BLaER1 treated with 17β-estradiol and CSF1 and Interleukin-3, amounts not matched to agents 10 nM and 100 nM (cell line): Measurements from ENCODE around the gene NMT1.
A peak's percentile ranks its signal among the peaks of the same experiment; 100 is the strongest.

ENCODE experiments used
- H3K27ac ChIP-seq, 11 experiments: shearing (Covaris generic); formaldehyde crosslinking; 2 replicates each; pipeline ENCODE4 v1.8.1; 2022
- H3K27me3 ChIP-seq, 11 experiments: shearing (Covaris generic); formaldehyde crosslinking; 2 replicates each; pipeline ENCODE4 v1.8.1; 2022
- H3K36me3 ChIP-seq, 11 experiments: shearing (Covaris generic); formaldehyde crosslinking; 2 replicates each; pipeline ENCODE4 v1.8.1; 2022
- H3K4me1 ChIP-seq, 10 experiments: shearing (Covaris generic); formaldehyde crosslinking; 2 replicates each; pipeline ENCODE4 v1.8.1; 2022
- H3K4me2 ChIP-seq, 11 experiments: shearing (Covaris generic); formaldehyde crosslinking; 2 replicates each; pipeline ENCODE4 v1.8.1; 2022
- H3K4me3 ChIP-seq, 10 experiments: shearing (Covaris generic); formaldehyde crosslinking; 2 replicates each; pipeline ENCODE4 v1.8.1; 2022
- H3K9ac ChIP-seq, 11 experiments: shearing (Covaris generic); formaldehyde crosslinking; 2 replicates each; pipeline ENCODE4 v1.8.1; 2022
- H3K9me3 ChIP-seq, 11 experiments: shearing (Covaris generic); formaldehyde crosslinking; replicated peaks in 1 of 11; 2 replicates each; pipeline ENCODE4 v1.8.1; 2022
- H4K20me1 ChIP-seq, 11 experiments: shearing (Covaris generic); formaldehyde crosslinking; 2 replicates each; pipeline ENCODE4 v1.8.1; 2022
- Cebpa-rat ChIP-seq, 11 experiments: shearing (Covaris generic); IDR thresholded peaks; 2 replicates each; pipeline ENCODE4 v1.8.1; 2022

NMT1 gene

GRCh38 chr17:45060797-45061605 lies at the start of gene NMT1:
Gene NMT1 (plus strand): TSS chr17:45061317. CDS start chr17:45061330, 13 bp downstream.
- H3K9ac ChIP-seq: peak within 1 kb of the TSS; percentile 89 to 98 (median 94)
- H3K27me3 ChIP-seq: no peaks in the 10 kb centered on the region
- H3K4me1 ChIP-seq: peaks cover 47 to 65% (median 57%) of the 10 kb centered on the region in 10 experiments
- peaks cover 0 to 21% (median 13%) of the 10 kb centered on the region in 11 experiments; a peak in 15 of 22 replicates for H3K36me3 ChIP-seq
- no peak for TF ChIP-seq Cebpa-rat (IDR thresholded peaks at IDR 0.05)
- H4K20me1 ChIP-seq: peaks cover 27 to 42% (median 37%) of the 10 kb centered on the region in 11 experiments; a peak in 21 of 22 replicates
- H3K4me3 ChIP-seq: peak within 1 kb of the TSS; percentile 71 to 84 (median 76)
- peak within 1 kb of the TSS; percentile 78 to 98 (median 95) for H3K27ac ChIP-seq
- H3K9me3 ChIP-seq: no peaks in the 10 kb centered on the region
- peak within 1 kb of the TSS; percentile 81 to 98 (median 96) for H3K4me2 ChIP-seq

- TF ChIP-seq Cebpa-rat (IDR thresholded peaks at IDR 0.05): no peak
- Histone ChIP-seq H3K27ac (no peak overlapping the region), H4K20me1 (0 out of 22 replicates have a peak, but pooled peaks cover 0 to 5% (median 0%) of the 10 kb centered on the region in 11 experiments), H3K36me3 (no peaks in the 10 kb centered on the region), H3K9me3 (no peaks in the 10 kb centered on the region), H3K27me3 (peaks cover 0 to 1% (median 0%) of the 10 kb centered on the region in 11 experiments; a peak in 3 of 22 replicates), H3K4me2 (no peak overlapping the region), H3K9ac (no peak overlapping the region), H3K4me3 (no peak overlapping the region), H3K4me1 (peaks cover 0 to 16% (median 4%) of the 10 kb centered on the region in 10 experiments; a peak in 9 of 20 replicates)
These were observed 49.4 kb upstream of the NMT1 start for GRCh38 chr17:45011767-45012166.

GRCh38 chr17:45013021-45013997 lies 47.8 kb upstream of the NMT1 start:
- Histone ChIP-seq H3K9me3 (no peaks in the 10 kb centered on the region), H4K20me1 (peaks cover 0 to 8% (median 6%) of the 10 kb centered on the region in 11 experiments; a peak in 12 of 22 replicates), H3K27me3 (peaks cover 9 to 16% (median 13%) of the 10 kb centered on the region in 11 experiments), H3K4me2 (no peak overlapping the region), H3K9ac (no peak overlapping the region), H3K4me3 (no peak overlapping the region), H3K36me3 (no peaks in the 10 kb centered on the region), H3K4me1 (peaks cover 0 to 11% (median 2%) of the 10 kb centered on the region in 10 experiments; a peak in 12 of 20 replicates), H3K27ac (no peak overlapping the region)
- TF ChIP-seq Cebpa-rat (IDR thresholded peaks at IDR 0.05): no peak

- no peak overlapping the region for H3K27ac ChIP-seq
These were observed 44.9 kb upstream of the NMT1 start for GRCh38 chr17:45016237-45016636.

GRCh38 chr17:45016823-45017222 lies 44.3 kb upstream of the NMT1 start:
- H3K4me1 ChIP-seq: peaks cover 22 to 33% (median 26%) of the 10 kb centered on the region in 10 experiments; a peak in 19 of 20 replicates
- TF ChIP-seq Cebpa-rat (IDR thresholded peaks at IDR 0.05): no peak
- H3K36me3 ChIP-seq: no peaks in the 10 kb centered on the region
- peaks cover 0 to 42% (median 36%) of the 10 kb centered on the region in 11 experiments; a peak in 19 of 22 replicates for H4K20me1 ChIP-seq
- H3K9me3 ChIP-seq: no peaks in the 10 kb centered on the region
- H3K9ac ChIP-seq: no peak overlapping the region
- H3K27me3 ChIP-seq: peaks cover 44 to 52% (median 48%) of the 10 kb centered on the region in 11 experiments
- no peak overlapping the region for H3K27ac ChIP-seq
- no peak overlapping the region for H3K4me2 ChIP-seq
- H3K4me3 ChIP-seq: no peak overlapping the region

More at GRCh38 chr17:45016237-45016636, 44.9 kb upstream of the NMT1 start:
- Histone ChIP-seq H3K36me3 (no peaks in the 10 kb centered on the region), H3K4me2 (no peak overlapping the region), H3K4me3 (no peak overlapping the region), H3K9me3 (no peaks in the 10 kb centered on the region), H4K20me1 (peaks cover 0 to 36% (median 30%) of the 10 kb centered on the region in 11 experiments; a peak in 19 of 22 replicates), H3K9ac (no peak overlapping the region), H3K4me1 (peaks cover 16 to 27% (median 21%) of the 10 kb centered on the region in 10 experiments; a peak in 19 of 20 replicates), H3K27me3 (peaks cover 38 to 46% (median 42%) of the 10 kb centered on the region in 11 experiments)
- TF ChIP-seq Cebpa-rat (IDR thresholded peaks at IDR 0.05): no peak

GRCh38 chr17:45018514-45018847 lies 42.6 kb upstream of the NMT1 start:
- peaks cover 22 to 36% (median 28%) of the 10 kb centered on the region in 10 experiments; a peak in 19 of 20 replicates for H3K4me1 ChIP-seq
- TF ChIP-seq Cebpa-rat (IDR thresholded peaks at IDR 0.05): no peak
- no peak overlapping the region; a peak in 1 of 22 replicates for H3K27ac ChIP-seq

GRCh38 chr17:45018848-45019711 lies 42.0 kb upstream of the NMT1 start:
- peak overlapping the region in 2 of 11 experiments; percentile 38 to 39; a peak in 4 of 22 replicates for H3K27ac ChIP-seq
- H3K9ac ChIP-seq: peak overlapping the region; percentile 39 to 74 (median 63)
- TF ChIP-seq Cebpa-rat (IDR thresholded peaks at IDR 0.05): no peak
- no peaks in the 10 kb centered on the region for H3K9me3 ChIP-seq
- H3K4me2 ChIP-seq: peak overlapping the region; percentile 90 to 98 (median 95)
- peaks cover 50 to 61% (median 55%) of the 10 kb centered on the region in 11 experiments for H3K27me3 ChIP-seq
- H3K36me3 ChIP-seq: peaks cover 0 to 15% (median 5%) of the 10 kb centered on the region in 11 experiments; a peak in 12 of 22 replicates
- H3K4me3 ChIP-seq: peak overlapping the region; percentile 50 to 72 (median 64)
- peaks cover 22 to 36% (median 28%) of the 10 kb centered on the region in 10 experiments; a peak in 19 of 20 replicates for H3K4me1 ChIP-seq
- H4K20me1 ChIP-seq: peaks cover 0 to 64% (median 55%) of the 10 kb centered on the region in 11 experiments; a peak in 19 of 22 replicates

More at GRCh38 chr17:45018514-45018847, 42.6 kb upstream of the NMT1 start:
- Histone ChIP-seq H3K36me3 (peaks cover 0 to 9% (median 0%) of the 10 kb centered on the region in 11 experiments; a peak in 5 of 22 replicates), H4K20me1 (peaks cover 0 to 58% (median 52%) of the 10 kb centered on the region in 11 experiments; a peak in 19 of 22 replicates), H3K4me3 (peak overlapping the region; percentile 50 to 72 (median 64)), H3K4me2 (peak overlapping the region; percentile 90 to 98 (median 95)), H3K27me3 (peaks cover 50 to 61% (median 55%) of the 10 kb centered on the region in 11 experiments), H3K9me3 (no peaks in the 10 kb centered on the region), H3K9ac (peak overlapping the region in 10 of 11 experiments; percentile 39 to 74 (median 64); a peak in 18 of 22 replicates)
